GM19238 (cell line): ENCODE measurements around the gene AP2A2.
"Not testable (repeated sequence)": the region's sequence is repeated elsewhere in the genome, so short reads cannot be mapped to it uniquely, and the experiment has no call there.

ENCODE experiments used
- DNase-seq: peaks from one replicate; pipeline ENCODE4 v3.0.0; 2011; ENCODE audit warnings: low spot score; ENCODE audit not compliant: insufficient read length

The AP2A2 gene

GRCh38 chr11:1012740-1013630 lies 87.3 kb downstream of the AP2A2 start:
- DNase-seq, result no peak

- DNase-seq, result no peak
Observed at GRCh38 chr11:1013631-1013935, 87.9 kb downstream of the AP2A2 start.

- no peak for DNase-seq
Observed at GRCh38 chr11:1014276-1014675, 88.6 kb downstream of the AP2A2 start.

- DNase-seq, result no peak
Observed at GRCh38 chr11:1015064-1015463, 89.4 kb downstream of the AP2A2 start.

DNA sequence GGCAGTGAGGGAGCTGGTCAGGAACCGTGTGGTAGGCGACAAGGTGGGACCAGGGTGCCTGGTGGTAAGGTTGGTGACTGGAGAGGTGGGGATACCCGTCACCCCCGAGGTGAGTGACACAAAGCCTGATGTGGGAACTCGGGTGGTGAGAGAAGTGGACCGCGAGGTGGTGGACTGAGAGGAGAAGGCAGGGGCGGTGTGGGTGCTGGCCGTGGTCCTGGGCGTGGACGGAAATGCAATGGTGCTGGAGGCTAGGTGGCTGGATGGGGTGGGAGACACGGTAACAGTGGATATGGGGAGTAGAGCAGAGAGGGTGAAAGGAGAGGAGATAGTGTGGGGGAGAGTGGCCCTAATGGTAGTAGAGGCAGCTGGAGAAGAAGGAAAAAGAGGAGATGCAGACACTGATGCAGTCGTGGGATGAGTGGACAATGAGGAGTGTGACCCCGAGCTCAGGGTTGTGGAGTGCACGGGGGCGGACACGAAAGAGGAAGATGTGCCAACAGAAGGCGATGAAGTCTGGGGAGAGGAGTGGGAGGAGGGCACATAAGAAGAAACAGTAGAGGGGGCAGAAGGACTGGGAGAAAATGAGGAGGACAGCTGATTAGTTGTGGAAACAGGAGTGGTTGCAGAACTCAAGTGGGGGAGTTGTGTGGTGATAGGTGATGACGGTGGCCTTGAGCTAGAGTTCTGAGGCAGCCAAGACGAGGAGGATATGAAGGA lies 90.3 kb downstream of the AP2A2 start:
- no peak for DNase-seq

DNA sequence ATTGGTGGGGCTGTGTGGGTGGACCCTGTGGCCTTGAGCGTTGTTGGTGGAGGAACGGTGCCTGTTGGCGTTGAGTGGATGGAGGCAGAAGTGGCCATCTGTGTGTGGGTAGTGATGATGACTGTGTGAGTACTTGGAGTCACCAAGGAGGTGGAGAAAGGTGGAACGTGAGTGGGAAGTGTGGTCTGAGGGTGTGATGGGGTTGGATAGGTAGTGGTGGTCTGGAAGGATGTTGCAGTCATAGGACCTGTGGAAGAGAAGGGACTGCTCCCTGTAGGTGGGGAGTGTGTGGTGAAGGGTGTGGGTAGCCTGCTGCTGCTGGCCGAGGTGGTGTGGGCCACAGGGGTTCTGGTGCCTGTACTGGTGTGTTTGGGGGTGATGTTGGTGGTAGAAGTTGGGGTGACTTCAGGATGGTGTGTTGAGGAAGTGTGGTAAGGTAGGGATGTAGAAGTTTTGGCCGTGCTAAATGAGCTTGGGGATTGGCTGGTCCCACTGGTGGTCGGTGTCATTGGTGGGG lies 91.0 kb downstream of the AP2A2 start:
- not testable (repeated sequence) for DNase-seq

- DNase-seq, result no peak
Observed at GRCh38 chr11:1017269-1018005, 91.8 kb downstream of the AP2A2 start.

- DNase-seq, result no peak
Observed at GRCh38 chr11:1018091-1018490, 92.4 kb downstream of the AP2A2 start.

- DNase-seq, result no peak
Observed at GRCh38 chr11:1019321-1019910, 93.7 kb downstream of the AP2A2 start.

- DNase-seq, result no peak
Observed at GRCh38 chr11:1020211-1020905, 94.7 kb downstream of the AP2A2 start.

- DNase-seq, result no peak
Observed at GRCh38 chr11:1022411-1022810, 96.7 kb downstream of the AP2A2 start.

DNA sequence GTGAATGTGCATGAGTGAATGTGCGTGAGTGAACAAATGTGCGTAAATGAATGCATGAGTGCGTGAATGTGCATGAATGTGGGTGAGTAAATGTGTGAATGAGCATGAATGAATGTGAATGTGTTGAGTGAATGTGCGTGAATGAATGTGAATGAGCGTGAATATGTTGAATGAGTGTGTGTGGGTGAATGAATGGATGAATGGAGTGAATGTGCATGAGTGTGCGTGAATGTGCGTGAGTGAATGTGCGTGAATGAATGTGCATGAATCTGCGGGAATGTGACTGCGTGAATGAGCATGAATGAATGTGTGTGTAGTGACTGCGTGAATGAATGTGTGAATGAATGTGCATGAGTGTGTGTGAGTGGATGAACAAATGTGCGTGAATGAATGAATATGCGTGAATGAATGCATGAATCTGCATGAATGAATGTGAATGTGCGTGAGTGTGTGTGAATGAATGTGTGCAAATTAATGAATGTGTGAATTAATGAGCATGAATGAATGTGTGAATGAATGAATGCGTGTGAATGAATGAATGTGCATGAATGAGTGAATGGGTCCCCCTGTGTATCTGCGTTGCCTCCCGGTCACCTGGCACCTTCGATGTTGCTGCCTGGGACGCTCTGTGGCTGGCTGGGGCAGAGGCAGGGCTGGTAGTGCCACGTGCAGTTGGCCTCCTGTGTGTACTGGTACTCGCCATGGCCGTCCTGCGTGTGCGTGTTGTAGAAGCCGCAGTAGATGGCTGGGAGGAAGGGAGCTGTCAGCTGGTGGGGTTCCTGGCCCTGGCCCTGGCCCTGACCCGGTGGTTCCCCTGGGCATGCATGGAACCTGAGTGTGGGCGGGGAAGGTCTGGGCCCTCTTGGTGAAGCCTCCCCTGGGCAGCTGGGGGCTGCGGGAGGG lies 97.5 kb downstream of the AP2A2 start:
- DNase-seq, result no peak

DNA sequence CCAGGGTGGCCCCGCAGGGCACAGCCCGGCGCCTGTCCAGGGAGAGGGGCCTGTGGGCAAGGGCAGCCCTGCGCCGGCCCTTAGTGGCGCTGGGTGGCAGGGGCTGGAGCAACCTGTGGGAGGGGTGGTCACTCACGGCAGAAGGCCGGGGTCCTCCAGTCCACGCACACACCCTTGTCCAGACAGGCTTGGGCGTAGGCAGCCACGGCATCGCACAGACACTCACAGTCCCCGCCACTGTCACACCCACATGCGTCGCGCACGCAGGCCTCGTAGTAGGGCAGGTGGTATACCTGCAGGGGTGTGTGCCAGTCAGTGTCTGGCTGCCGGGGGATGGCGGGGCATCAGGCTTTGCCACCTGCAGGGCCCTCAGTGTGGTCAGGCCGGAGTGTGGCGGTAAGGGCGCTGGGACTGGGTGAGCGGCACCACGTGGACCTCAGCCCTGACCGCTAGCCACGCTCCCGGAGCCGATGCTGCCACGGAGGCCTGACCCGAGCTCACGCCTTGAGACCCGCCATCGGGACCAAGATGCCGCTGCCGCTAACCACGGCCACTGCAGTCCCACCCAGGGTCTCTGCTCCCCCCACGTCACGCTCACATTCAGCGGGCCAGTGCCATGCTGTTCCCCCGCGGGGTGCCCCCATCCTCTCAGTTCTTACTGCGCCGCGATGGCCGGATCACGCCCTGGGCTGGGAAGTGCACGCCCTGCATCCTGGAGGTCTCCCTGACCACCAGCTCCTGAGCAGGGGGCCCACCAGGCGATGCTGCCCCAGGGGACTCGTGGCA lies 98.3 kb downstream of the AP2A2 start:
- no peak for DNase-seq

GRCh38 chr11:1024597-1025409 lies 99.1 kb downstream of the AP2A2 start:
- no peak for DNase-seq

- DNase-seq, result no peak
Observed at GRCh38 chr11:1025410-1026162, 99.9 kb downstream of the AP2A2 start.

- no peak for DNase-seq
Observed at GRCh38 chr11:1026163-1026450, 100.4 kb downstream of the AP2A2 start.

GRCh38 chr11:1026641-1027482 lies 101.2 kb downstream of the AP2A2 start:
- DNase-seq, result no peak
